HepG2 (cell line): Measurements from ENCODE around the gene FN1. TPM values are rescaled to one million over a fixed set of nuclear protein-coding genes. Genes with fewer than 3 reads are reported as not detected.
A peak's percentile ranks its signal among the peaks of the same experiment; 100 is the strongest.

Experiments used
- ARNT2 ChIP-seq: sonication (generic); formaldehyde crosslinking; IDR thresholded peaks from 2 replicates; pipeline ENCODE4 v1.8.0; 2022; ENCODE audit warnings: mild to moderate bottlenecking, low read depth, missing genetic modification reagents, moderate library complexity
- CC2D1A ChIP-seq: sonication (generic); formaldehyde crosslinking; IDR thresholded peaks from 2 replicates; pipeline ENCODE4 v1.8.1; 2023; ENCODE audit warnings: mild to moderate bottlenecking, missing genetic modification reagents
- JUN ChIP-seq: sonication (generic); formaldehyde crosslinking; IDR thresholded peaks from 2 replicates; pipeline ENCODE4 v1.4.0; 2020; ENCODE audit warnings: mild to moderate bottlenecking, missing genetic modification reagents
- LCORL ChIP-seq, 2 experiments: fragments of 450-650 bp in 1 of 2; sonication (generic) in 1 of 2; formaldehyde crosslinking in 1 of 2; IDR thresholded peaks; 2 replicates each; pipeline versions ENCODE4 v1.5.0 to v1.6.1; 2017 to 2020; ENCODE audit warnings: antibody characterized with exemption in 1 of 2, missing genetic modification reagents in 1 of 2
- POLR2AphosphoS5 ChIP-seq: IDR thresholded peaks from 2 replicates; pipeline ENCODE4 v1.6.1; 2012; ENCODE audit warnings: low read depth, low read length
- RAD21 ChIP-seq: fragments of 450-650 bp; formaldehyde crosslinking; IDR thresholded peaks from 2 replicates; pipeline ENCODE4 v1.5.0; 2020; ENCODE audit warnings: mild to moderate bottlenecking
- SKIL ChIP-seq: sonication (generic); formaldehyde crosslinking; IDR thresholded peaks from 2 replicates; pipeline ENCODE4 v1.8.0; 2022; ENCODE audit warnings: missing genetic modification reagents, mild to moderate bottlenecking, moderate library complexity, borderline replicate concordance
- SPEN ChIP-seq: sonication (generic); formaldehyde crosslinking; IDR thresholded peaks from 2 replicates; pipeline ENCODE4 v1.5.1; 2020; ENCODE audit warnings: low read depth, mild to moderate bottlenecking, missing genetic modification reagents
- TBX2 ChIP-seq: sonication (generic); formaldehyde crosslinking; IDR thresholded peaks from 2 replicates; pipeline ENCODE4 v1.5.0; 2020; ENCODE audit warnings: missing genetic modification reagents, mild to moderate bottlenecking, borderline replicate concordance
- TFDP2 ChIP-seq: sonication (generic); formaldehyde crosslinking; IDR thresholded peaks from 2 replicates; pipeline ENCODE4 v1.4.0; 2020; ENCODE audit warnings: missing genetic modification reagents
- TOE1 ChIP-seq: sonication (generic); formaldehyde crosslinking; IDR thresholded peaks from 2 replicates; pipeline ENCODE4 v1.4.0; 2020; ENCODE audit warnings: mild to moderate bottlenecking, missing genetic modification reagents
- ZC3H4 ChIP-seq: sonication (generic); formaldehyde crosslinking; IDR thresholded peaks from 2 replicates; pipeline ENCODE4 v1.4.0; 2020; ENCODE audit warnings: missing genetic modification reagents, borderline replicate concordance
- ZFYVE20 ChIP-seq: sonication (generic); formaldehyde crosslinking; IDR thresholded peaks from 2 replicates; pipeline ENCODE4 v1.8.0; 2023; ENCODE audit warnings: low read depth, mild to moderate bottlenecking, moderate library complexity, missing genetic modification reagents, borderline replicate concordance
- ZMYM2 ChIP-seq: sonication (generic); formaldehyde crosslinking; IDR thresholded peaks from 2 replicates; pipeline ENCODE4 v1.8.0; 2022; ENCODE audit warnings: mild to moderate bottlenecking, missing genetic modification reagents
- ZMYM3 ChIP-seq: sonication (generic); formaldehyde crosslinking; IDR thresholded peaks from 2 replicates; pipeline ENCODE4 v1.5.1; 2020; ENCODE audit warnings: mild to moderate bottlenecking, missing genetic modification reagents
- ZNF17 ChIP-seq: sonication (generic); formaldehyde crosslinking; IDR thresholded peaks from 2 replicates; pipeline ENCODE4 v1.5.0; 2020; ENCODE audit warnings: mild to moderate bottlenecking, missing genetic modification reagents
- ZNF292 ChIP-seq: sonication (generic); formaldehyde crosslinking; IDR thresholded peaks from 2 replicates; pipeline ENCODE4 v1.8.1; 2022; ENCODE audit warnings: mild to moderate bottlenecking, low read depth, missing genetic modification reagents, borderline replicate concordance
- ZNF414 ChIP-seq: sonication (generic); formaldehyde crosslinking; IDR thresholded peaks from 2 replicates; pipeline ENCODE4 v1.5.0; 2020; ENCODE audit warnings: missing genetic modification reagents
- ZNF431 ChIP-seq: sonication (generic); formaldehyde crosslinking; IDR thresholded peaks from 2 replicates; pipeline ENCODE4 v1.9.0; 2022; ENCODE audit warnings: missing genetic modification reagents, low read depth, mild to moderate bottlenecking, borderline replicate concordance
- ZNF468 ChIP-seq: sonication (generic); formaldehyde crosslinking; IDR thresholded peaks from 2 replicates; pipeline ENCODE4 v1.8.0; 2022; ENCODE audit warnings: mild to moderate bottlenecking, moderate library complexity, missing genetic modification reagents
- ZNF512B ChIP-seq: sonication (generic); formaldehyde crosslinking; IDR thresholded peaks from 2 replicates; pipeline ENCODE4 v1.5.1; 2020; ENCODE audit warnings: missing genetic modification reagents, mild to moderate bottlenecking, borderline replicate concordance
- polyA plus RNA-seq, 8 experiments: library from polyadenylated mRNA; depleted of rRNA in 3 of 8; stranded (reverse) in 7 of 8; unstranded in 1 of 8; fragments of >200 nt; fragmentation: Illumina TruSeq in 4 of 8; extraction: Trizol in 4 of 8; gene quantifications; 2 replicates each; pipeline versions ENCODE4 v1.2.1 to v1.2.3, GENCODE V29; 2011 to 2016; ENCODE audit warnings: low read depth in 4 of 8, missing spikeins in 1 of 8, mixed read lengths in 1 of 8; ENCODE audit not compliant: insufficient read depth in 1 of 8
- total RNA-seq, 5 experiments: library from RNA; depleted of rRNA; stranded (reverse); fragments of >200 nt; fragmentation: Illumina TruSeq; extraction: Trizol; gene quantifications; 2 replicates each; pipeline ENCODE4 v1.2.3, GENCODE V29; 2016; ENCODE audit warnings: low read depth in 1 of 5

The FN1 gene
- total and polyA plus RNA-seq, 2 of the 13 experiments (the other 11 are each of a cell fraction or from before 2014, with no cell fraction given), result 1,847 to 6,471 TPM

- no peak for TF ChIP-seq TOE1 (CRISPR knock-in tag)
- TF ChIP-seq RAD21 (CRISPR knock-in tag), result no peak
- no peak for TF ChIP-seq TFDP2 (CRISPR knock-in tag)
- no peak for TF ChIP-seq LCORL (IDR thresholded peaks at IDR 0.05)
- no peak for TF ChIP-seq LCORL (CRISPR knock-in tag; IDR thresholded peaks at IDR 0.05)
- peak; percentile 62; the same call in 1 of the 2 replicates for TF ChIP-seq ZNF512B (CRISPR knock-in tag)
- no peak for TF ChIP-seq ZC3H4 (CRISPR knock-in tag)
- no peak for TF ChIP-seq ZMYM2 (CRISPR knock-in tag)
- TF ChIP-seq ZMYM3 (CRISPR knock-in tag), result no peak
- no peak for TF ChIP-seq ZNF468 (CRISPR knock-in tag)
- TF ChIP-seq CC2D1A (CRISPR knock-in tag), result 0 out of 2 replicates have a peak, but pooled peaks have one; percentile 31
- peak; percentile 81 for TF ChIP-seq POLR2AphosphoS5
- TF ChIP-seq ZNF431 (CRISPR knock-in tag), result peak; percentile 83; the same call in 1 of the 2 replicates
- 0 out of 2 replicates have a peak, but pooled peaks have one; percentile 3 for TF ChIP-seq TBX2 (CRISPR knock-in tag)
- no peak for TF ChIP-seq JUN (CRISPR knock-in tag)
- TF ChIP-seq ZNF292 (CRISPR knock-in tag), result no peak
- TF ChIP-seq ARNT2 (CRISPR knock-in tag), result peak; percentile 67; the same call in 1 of the 2 replicates
- TF ChIP-seq SPEN, result 0 out of 2 replicates have a peak, but pooled peaks have one; percentile 30
- TF ChIP-seq ZNF17 (CRISPR knock-in tag), result peak; percentile 53; the same call in 1 of the 2 replicates
- 0 out of 2 replicates have a peak, but pooled peaks have one; percentile 32 for TF ChIP-seq ZNF414 (CRISPR knock-in tag)
- no peak for TF ChIP-seq SKIL (CRISPR knock-in tag)
- TF ChIP-seq ZFYVE20 (CRISPR knock-in tag), result no peak
These were observed 2.9 kb downstream of the FN1 start (continued) for GRCh38 chr2:215432759-215433594.
